ENCODE data around the gene MYL9. TPM values are rescaled to one million over a fixed set of nuclear protein-coding genes. Genes with fewer than 3 reads are reported as not detected.

The MYL9 gene
- total and polyA plus RNA-seq, 2 donors (not counting 3 experiments of a cell fraction or from before 2014, with no cell fraction given): 41.7 to 116 TPM

DNA sequence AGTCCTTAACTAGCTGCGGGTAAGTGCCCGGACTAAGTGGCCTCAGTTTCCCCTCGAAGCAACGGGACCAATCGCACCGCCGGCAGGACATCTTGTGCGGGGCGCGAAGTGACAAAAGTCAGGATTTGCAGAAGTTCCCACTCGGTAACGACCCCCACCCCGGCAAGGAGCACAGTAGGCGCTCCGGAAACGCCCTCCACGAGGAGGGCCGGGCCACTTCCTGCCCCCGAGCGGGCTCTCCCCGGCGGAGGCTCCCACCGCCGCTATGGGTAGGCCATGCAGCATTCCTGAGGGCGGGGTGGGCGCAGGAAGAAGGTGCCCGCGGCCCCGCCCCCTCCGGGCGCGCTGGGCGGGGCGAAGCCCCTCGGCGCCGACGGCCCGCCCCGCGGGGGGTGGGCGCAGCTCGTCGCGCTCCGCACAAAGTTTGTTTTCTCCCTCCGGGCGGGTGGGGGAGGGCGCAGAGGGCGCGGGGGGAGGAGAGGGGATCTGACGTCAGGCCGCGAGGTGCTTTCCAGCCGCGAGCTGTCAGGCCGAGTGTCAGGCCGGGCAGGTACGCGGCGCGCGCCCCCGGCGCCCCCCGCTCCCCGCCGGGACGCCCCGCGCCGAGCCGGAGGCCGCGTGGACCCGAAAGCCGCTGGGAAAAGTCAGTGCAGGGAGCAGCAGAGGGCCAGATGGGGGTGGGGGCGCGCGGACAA is 31.9 kb downstream of the MYL9 start, which contains the start of gene TGIF2:
TGIF2 (plus strand) TSS at position 495 of the 695 bp plus-strand sequence. CDS start 5,178 bp downstream, outside the sequence.
- H3K36me3 ChIP-seq (ENCODE audit: control insufficient read depth in 2 of 2, extremely low read depth in 1 of 2, insufficient read depth in 2 of 2, low read length in 2 of 2): no peaks in the 10 kb centered on the region
- no TSS peak for BruUV-seq (replicated peaks)
- no peaks in the 10 kb centered on the region for H3K9me3 ChIP-seq (replicated peaks; ENCODE audit: control insufficient read depth, insufficient read depth, low read length)
- H3K79me2 ChIP-seq (ENCODE audit: control insufficient read depth, insufficient read depth, low read length): peaks cover 33% of the 10 kb centered on the region
- dilution Hi-C loops (cut with MboI; ENCODE audit: extremely low pct_ligation_motif_present, low sequenced_read_pairs) (no loop called here), intact Hi-C loops (cut with micrococcal nuclease) (loop anchor here (1.0 to 2.0 kb wide), 4 partner anchors 16 to 200 kb away; partner anchors contain the start of genes DSN1 and RAB5IF)
- H4K20me1 ChIP-seq (replicated peaks; ENCODE audit: control insufficient read depth, extremely low read depth, insufficient read depth, low read length): no peaks in the 10 kb centered on the region
- peak within 1 kb of the TSS; percentile 98 for H2AFZ ChIP-seq (ENCODE audit: low read depth, low read length)
- ChIA-PET POLR2A (interaction anchor here (0.6 kb wide), 2 partner anchors 32 to 1461 kb away, joined by 3 read pairs; no protein-coding TSS in a partner anchor), CTCF (interaction anchor here (0.9 to 2.0 kb wide), 2 partner anchors 19 to 32 kb away, joined by 3 to 9 read pairs; partner anchors contain the start of gene RAB5IF)
- H3K4me2 ChIP-seq (ENCODE audit: insufficient read depth, low read length): peak within 1 kb of the TSS; percentile 80
- peak within 1 kb of the TSS; percentile 71 for H3K27ac ChIP-seq (ENCODE audit: insufficient read depth, low read depth, low read length)
- TF ChIP-seq, protein P1, sequence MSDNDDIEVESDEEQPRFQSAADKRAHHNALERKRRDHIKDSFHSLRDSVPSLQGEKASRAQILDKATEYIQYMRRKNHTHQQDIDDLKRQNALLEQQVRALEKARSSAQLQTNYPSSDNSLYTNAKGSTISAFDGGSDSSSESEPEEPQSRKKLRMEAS (IDR thresholded peaks at IDR 0.05; ENCODE audit: insufficient read depth, insufficient read length): no peak
- TF ChIP-seq, protein P2, sequence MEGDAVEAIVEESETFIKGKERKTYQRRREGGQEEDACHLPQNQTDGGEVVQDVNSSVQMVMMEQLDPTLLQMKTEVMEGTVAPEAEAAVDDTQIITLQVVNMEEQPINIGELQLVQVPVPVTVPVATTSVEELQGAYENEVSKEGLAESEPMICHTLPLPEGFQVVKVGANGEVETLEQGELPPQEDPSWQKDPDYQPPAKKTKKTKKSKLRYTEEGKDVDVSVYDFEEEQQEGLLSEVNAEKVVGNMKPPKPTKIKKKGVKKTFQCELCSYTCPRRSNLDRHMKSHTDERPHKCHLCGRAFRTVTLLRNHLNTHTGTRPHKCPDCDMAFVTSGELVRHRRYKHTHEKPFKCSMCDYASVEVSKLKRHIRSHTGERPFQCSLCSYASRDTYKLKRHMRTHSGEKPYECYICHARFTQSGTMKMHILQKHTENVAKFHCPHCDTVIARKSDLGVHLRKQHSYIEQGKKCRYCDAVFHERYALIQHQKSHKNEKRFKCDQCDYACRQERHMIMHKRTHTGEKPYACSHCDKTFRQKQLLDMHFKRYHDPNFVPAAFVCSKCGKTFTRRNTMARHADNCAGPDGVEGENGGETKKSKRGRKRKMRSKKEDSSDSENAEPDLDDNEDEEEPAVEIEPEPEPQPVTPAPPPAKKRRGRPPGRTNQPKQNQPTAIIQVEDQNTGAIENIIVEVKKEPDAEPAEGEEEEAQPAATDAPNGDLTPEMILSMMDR (IDR thresholded peaks at IDR 0.05; ENCODE audit: extremely low read depth in 1 of 2, insufficient read depth in 1 of 2, low read depth in 1 of 2, low read length in 2 of 2): no peak
- TF ChIP-seq GATA2 (IDR thresholded peaks at IDR 0.05; ENCODE audit: insufficient read depth, insufficient read length, low read depth, low read length): no peak
- no peak for TF ChIP-seq FOS (IDR thresholded peaks at IDR 0.05; ENCODE audit: borderline replicate concordance, insufficient read depth, low read length)
- no peak for TF ChIP-seq MYC (IDR thresholded peaks at IDR 0.05; ENCODE audit: low read depth, low read length)
- TF ChIP-seq POLR2A (IDR thresholded peaks at IDR 0.05; ENCODE audit: low read depth, low read length): peak; percentile 78
- peak; percentile 84 for TF ChIP-seq POLR2AphosphoS5 (IDR thresholded peaks at IDR 0.05; ENCODE audit: insufficient read depth, low read depth, low read length)
- H3K9me1 ChIP-seq (replicated peaks; ENCODE audit: control insufficient read depth, extremely low read depth, insufficient read depth, low read length): no peaks in the 10 kb centered on the region
- FAIRE-seq (peak; percentile 80), DNase-seq (ENCODE audit: low read depth, low spot score) (peak; percentile 84)
- H3K4me3 ChIP-seq (replicated peaks in 1 of 3; ENCODE audit: insufficient read depth in 1 of 3, low read depth in 1 of 3, low read length in 3 of 3): peak within 1 kb of the TSS; percentile 55 to 87 (median 85)
- peak within 1 kb of the TSS; percentile 92 for H3K9ac ChIP-seq (replicated peaks; ENCODE audit: extremely low read depth, insufficient read depth, low read length)
- no peaks in the 10 kb centered on the region for H3K27me3 ChIP-seq (ENCODE audit: control insufficient read depth in 2 of 2, insufficient read depth in 2 of 2, low read length in 2 of 2)
- H3K4me1 ChIP-seq (ENCODE audit: control insufficient read depth, extremely low read depth, insufficient read depth, low read length): peaks cover 24% of the 10 kb centered on the region
